HEK293T (cell line): ENCODE measurements around the gene IL17C.

Source experiments
- CTCF ChIA-PET: fragments of 350-600 bp; formaldehyde crosslinking; extraction: SDS; loops from one replicate; lab custom pipeline; 2021; ENCODE audit warnings: antibody characterized with exemption, inconsistent platforms; lab: Yijun Ruan, JAX
- POLR2A ChIA-PET: fragments of 350-600 bp; formaldehyde crosslinking; extraction: SDS; loops from one replicate; lab custom pipeline; 2020; ENCODE audit warnings: antibody characterized with exemption, inconsistent platforms; lab: Yijun Ruan, JAX
- DNase-seq: peaks from one replicate; pipeline ENCODE4 v3.0.0; 2012; ENCODE audit warnings: mixed read lengths; ENCODE audit errors: extremely low spot score
- ELF4 ChIP-seq: fragments of 450-650 bp; IDR thresholded peaks from 2 replicates; pipeline ENCODE4 v1.6.1; 2017; ENCODE audit warnings: antibody characterized with exemption
- FOXA1 ChIP-seq: fragments of 450-650 bp; IDR thresholded peaks from 2 replicates; pipeline ENCODE4 v1.6.1; 2016; ENCODE audit warnings: mild to moderate bottlenecking
- FOXM1 ChIP-seq: fragments of 450-650 bp; IDR thresholded peaks from 2 replicates; pipeline ENCODE4 v1.6.1; 2017; ENCODE audit warnings: mild to moderate bottlenecking, borderline replicate concordance
- L3MBTL2 ChIP-seq: fragments of 450-650 bp; conservative IDR thresholded peaks from 2 replicates; pipeline ENCODE4 v1.6.1; 2016; ENCODE audit warnings: mild to moderate bottlenecking
- LEF1 ChIP-seq: fragments of 450-650 bp; IDR thresholded peaks from 2 replicates; pipeline ENCODE4 v1.6.1; 2017; ENCODE audit warnings: mild to moderate bottlenecking, borderline replicate concordance
- NFRKB ChIP-seq: fragments of 450-650 bp; IDR thresholded peaks from 2 replicates; pipeline ENCODE4 v1.6.1; 2016; ENCODE audit warnings: mild to moderate bottlenecking, moderate library complexity
- PKNOX1 ChIP-seq: fragments of 450-650 bp; IDR thresholded peaks from 2 replicates; pipeline ENCODE4 v1.6.1; 2016
- SP1 ChIP-seq: fragments of 450-650 bp; IDR thresholded peaks from 2 replicates; pipeline ENCODE4 v1.6.1; 2017
- SUZ12 ChIP-seq: fragments of 450-650 bp; IDR thresholded peaks from 2 replicates; pipeline ENCODE4 v1.6.1; 2016; ENCODE audit warnings: mild to moderate bottlenecking
- TARDBP ChIP-seq: fragments of 450-650 bp; IDR thresholded peaks from 2 replicates; pipeline ENCODE4 v1.6.1; 2016

The IL17C gene

GRCh38 chr16:88687676-88688012 is 49.3 kb downstream of the IL17C start:
- ChIA-PET POLR2A (interaction anchor here (1.0 to 1.9 kb wide), 2 partner anchors 18 to 19 kb away, joined by 4 to 7 read pairs; no protein-coding TSS in a partner anchor), CTCF (interaction anchor here (0.6 kb wide), 1 partner anchor 70 kb away, joined by 3 read pairs; no protein-coding TSS in a partner anchor)
- DNase-seq = no peak
- no peak for TF ChIP-seq FOXM1
- no peak for TF ChIP-seq LEF1
- no peak for TF ChIP-seq ELF4
- TF ChIP-seq SUZ12 = no peak

GRCh38 chr16:88688013-88688778 is 49.8 kb downstream of the IL17C start:
- CTCF ChIA-PET = interaction anchor here (0.6 kb wide), 1 partner anchor 69 kb away, joined by 3 read pairs; no protein-coding TSS in a partner anchor
- POLR2A ChIA-PET = interaction anchor here (1.0 to 1.9 kb wide), 2 partner anchors 17 to 19 kb away, joined by 4 to 7 read pairs; no protein-coding TSS in a partner anchor

More at GRCh38 chr16:88688013-88688778, 49.8 kb downstream of the IL17C start:
- TF ChIP-seq SP1 (no peak), L3MBTL2 (no peak), ELF4 (no peak), TARDBP (no peak), FOXA1 (no peak), PKNOX1 (no peak), SUZ12 (no peak), NFRKB (no peak), LEF1 (no peak)
- no peak for DNase-seq
